HG03558 (cell line): Measurements from ENCODE around the gene TREML1.

Experiments
- ATAC-seq: cut with Tn5 transposase; IDR thresholded peaks from one replicate; pipeline ENCODE4 v1.9.1; 2021; ENCODE audit warnings: moderate number of reproducible peaks; ENCODE audit not compliant: unreplicated experiment; ENCODE audit errors: extremely low read depth

The TREML1 gene

GRCh38 chr6:41179163-41179562 lies 25.0 kb upstream of the TREML1 start:
- ATAC-seq = no peak

DNA sequence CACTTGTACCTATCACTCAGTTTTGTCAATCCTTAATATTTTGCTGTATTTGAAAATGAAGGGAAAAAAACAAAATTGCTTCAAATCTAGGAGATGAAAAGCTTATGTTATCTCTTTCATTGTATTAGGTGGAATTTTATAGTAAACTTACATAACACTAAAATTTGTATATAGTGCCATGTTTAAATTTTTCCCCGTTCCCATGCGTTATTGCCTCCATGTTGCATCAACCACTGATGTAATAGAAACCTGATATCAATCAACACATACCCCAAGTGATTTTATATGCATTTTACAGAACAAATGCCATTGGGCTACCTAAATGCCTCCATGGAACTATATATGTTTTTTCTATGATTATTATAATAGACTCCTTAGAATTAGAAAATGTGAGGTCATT lies 23.5 kb upstream of the TREML1 start:
- ATAC-seq = no peak

DNA sequence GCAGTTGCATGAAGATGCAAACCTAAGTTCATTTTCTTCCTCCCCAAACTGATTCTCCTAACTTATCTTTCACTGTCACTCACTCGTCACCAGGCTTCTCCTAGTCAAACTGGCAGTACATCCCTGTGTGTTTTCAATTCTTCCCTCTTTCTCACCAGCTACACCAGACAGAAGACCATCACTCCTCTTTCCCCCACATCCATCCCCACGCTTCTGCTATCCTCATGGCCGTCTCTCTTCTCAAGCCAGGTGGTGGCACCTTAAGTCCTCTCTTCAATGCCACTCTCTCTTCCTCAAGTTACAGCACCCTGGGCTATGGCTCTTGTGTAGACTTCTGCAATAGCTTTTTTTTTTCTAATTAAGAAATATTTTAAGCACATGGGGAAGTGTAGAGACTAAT lies 23.1 kb upstream of the TREML1 start:
- no peak for ATAC-seq

GRCh38 chr6:41176189-41176588 lies 22.0 kb upstream of the TREML1 start:
- no peak for ATAC-seq

DNA sequence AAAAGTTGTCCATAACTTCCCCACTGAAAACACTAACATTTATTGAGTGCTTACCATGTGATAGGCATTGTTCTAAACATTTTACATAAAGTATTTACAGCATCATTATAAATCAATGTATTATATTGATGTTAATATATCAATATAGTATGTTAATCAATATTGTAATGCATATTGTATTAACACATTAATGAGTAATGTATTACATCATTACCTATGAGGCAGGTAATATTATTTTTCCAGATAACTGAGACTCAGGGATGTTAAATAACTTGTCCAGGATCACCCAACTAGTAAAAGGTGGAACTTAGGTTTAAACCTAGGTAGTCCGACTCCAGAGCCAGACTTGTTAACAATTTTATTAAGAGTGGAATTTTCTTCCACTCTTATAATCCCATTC lies 20.9 kb upstream of the TREML1 start:
- ATAC-seq = no peak

DNA sequence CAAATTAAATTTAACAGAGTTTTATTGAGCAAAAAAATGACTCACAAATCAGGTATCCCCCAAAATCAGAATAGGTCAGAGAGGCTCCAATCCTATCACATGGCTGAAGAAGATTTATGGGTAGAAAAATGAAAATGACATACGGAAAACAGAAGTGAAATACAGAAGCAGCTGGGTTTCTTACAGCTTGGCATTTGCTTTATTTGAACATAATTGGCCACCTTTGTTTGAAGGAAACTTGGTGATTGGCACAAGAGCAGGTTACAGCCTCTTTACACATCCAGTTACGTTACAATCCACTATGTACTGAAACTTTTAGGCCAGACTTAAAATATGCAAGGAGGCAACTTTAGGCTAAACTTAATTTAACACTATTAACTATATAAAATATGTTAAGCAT lies 20.5 kb upstream of the TREML1 start:
- ATAC-seq = no peak

GRCh38 chr6:41171908-41172307 lies 17.8 kb upstream of the TREML1 start:
- no peak for ATAC-seq

DNA sequence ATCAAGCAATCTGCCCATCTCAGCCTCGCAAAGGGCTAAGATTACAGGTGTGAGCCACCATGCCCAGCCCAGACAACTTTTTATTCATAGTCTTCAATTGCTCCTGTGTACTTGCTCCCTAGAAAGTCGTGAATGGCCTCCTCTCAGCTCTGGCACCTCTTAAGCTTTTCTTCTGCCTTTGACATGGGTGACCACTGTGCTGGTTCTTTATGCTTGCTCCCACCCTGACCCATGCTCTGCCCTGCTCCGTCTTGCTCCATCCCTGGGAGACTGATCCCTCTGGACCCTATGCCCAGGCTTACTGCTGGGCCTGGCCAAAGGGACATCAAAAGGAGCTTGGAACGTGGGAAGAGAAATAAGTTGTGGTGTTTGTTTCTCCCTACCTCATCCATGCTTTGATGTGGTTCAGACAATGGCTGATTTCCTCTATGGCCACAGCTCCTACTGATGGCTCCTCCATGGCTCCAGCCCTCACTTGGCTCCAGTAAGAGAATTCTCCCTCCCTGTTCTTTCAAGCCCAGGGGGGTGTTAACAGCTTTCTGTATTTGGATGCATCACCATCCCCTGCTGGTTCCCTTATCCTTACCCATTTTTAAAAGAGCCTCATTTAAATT lies 16.5 kb upstream of the TREML1 start:
- ATAC-seq = no peak

DNA sequence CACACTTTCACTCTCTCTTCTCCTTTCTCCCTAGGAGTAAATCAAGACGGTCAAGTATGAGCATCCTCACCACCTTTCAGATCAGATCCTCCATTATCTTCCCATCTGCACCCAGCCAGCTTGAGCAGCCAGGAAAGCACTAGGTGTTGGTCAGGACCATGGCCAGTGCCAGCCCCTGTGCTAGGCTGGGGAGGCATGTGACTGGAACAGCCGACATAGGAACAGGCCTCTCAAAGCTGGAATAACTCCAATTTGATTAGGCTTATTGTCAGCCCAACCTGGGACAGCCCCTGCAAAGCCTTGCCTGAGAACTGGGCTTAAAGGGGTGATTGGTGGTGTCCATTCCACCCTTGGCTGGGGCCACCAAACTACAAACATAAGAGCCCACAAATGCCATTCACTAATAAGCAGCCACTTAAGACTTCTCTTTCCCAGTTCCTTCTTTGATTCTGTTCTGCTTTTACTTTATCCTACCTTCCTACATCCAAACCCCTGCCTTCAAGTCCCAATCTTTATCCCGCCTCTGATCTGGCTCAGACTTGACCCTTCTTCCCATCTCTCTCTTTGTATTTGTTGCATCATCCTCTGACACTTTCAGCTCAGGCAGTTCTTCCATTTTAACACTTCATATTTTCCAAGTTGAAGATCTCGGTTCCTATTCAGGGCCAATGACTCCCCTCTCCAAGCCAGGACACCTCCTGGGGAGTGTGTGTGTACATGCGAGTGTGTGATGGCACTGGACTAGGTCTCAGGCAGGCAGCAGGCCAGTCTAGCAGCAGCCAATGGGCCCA lies 13.2 kb upstream of the TREML1 start:
- no peak for ATAC-seq

DNA sequence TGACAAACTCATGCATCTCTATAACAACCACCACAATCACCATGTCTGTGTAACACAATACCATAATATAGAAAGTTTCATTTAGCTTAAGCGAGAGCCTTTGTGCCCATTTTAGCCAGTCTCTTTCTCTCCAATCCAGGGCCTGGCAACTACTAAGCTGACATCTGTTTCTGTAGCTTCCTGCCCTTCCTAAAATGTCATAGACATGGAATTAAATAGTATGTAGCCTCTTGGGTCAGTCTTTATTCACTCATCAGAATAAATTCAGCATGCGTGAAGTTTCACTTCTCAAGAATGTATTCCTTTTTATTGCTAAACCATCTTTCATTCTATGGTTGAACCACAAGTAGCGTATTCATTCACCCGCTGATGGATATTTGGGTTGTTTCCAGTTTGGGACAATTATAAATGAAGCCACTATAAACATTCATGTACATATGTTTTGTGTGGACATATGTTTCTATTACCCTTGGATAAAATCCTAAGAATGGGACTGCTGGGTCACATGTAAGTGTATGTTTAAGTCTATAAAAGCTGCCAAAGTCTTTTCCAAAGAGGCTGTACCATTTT lies 10.5 kb upstream of the TREML1 start:
- ATAC-seq = no peak

DNA sequence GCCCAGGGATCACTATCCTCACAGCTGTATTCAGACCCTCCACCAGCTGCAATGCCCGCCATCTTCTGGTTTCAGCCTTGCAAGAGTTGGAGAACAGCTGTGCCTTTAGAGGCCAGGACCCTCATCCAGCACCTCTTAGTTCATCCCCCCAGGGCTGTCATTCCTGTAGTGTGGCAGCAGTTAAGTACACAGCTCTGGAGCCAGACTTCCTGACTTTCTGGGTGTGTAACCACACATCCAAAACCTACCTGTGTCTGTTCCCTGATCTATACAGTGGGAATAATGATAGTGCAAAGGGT lies 9.2 kb upstream of the TREML1 start:
- ATAC-seq = no peak

GRCh38 chr6:41162687-41163418 lies 8.7 kb upstream of the TREML1 start, which contains the start of gene TREM2:
TSS of gene TREM2 (minus strand) at chr6:41163116. CDS start at chr6:41163082, 34 bp downstream.
- ATAC-seq = no peak

- no peak for ATAC-seq
Observed at GRCh38 chr6:41161851-41162552, 7.9 kb upstream of the TREML1 start.

GRCh38 chr6:41161380-41161779 lies 7.2 kb upstream of the TREML1 start:
- ATAC-seq = no peak

GRCh38 chr6:41160933-41161332 lies 6.8 kb upstream of the TREML1 start:
- no peak for ATAC-seq

GRCh38 chr6:41159415-41160082 lies 5.4 kb upstream of the TREML1 start:
- ATAC-seq = no peak

- ATAC-seq = no peak
Observed at GRCh38 chr6:41157323-41157722, 3.2 kb upstream of the TREML1 start.

DNA sequence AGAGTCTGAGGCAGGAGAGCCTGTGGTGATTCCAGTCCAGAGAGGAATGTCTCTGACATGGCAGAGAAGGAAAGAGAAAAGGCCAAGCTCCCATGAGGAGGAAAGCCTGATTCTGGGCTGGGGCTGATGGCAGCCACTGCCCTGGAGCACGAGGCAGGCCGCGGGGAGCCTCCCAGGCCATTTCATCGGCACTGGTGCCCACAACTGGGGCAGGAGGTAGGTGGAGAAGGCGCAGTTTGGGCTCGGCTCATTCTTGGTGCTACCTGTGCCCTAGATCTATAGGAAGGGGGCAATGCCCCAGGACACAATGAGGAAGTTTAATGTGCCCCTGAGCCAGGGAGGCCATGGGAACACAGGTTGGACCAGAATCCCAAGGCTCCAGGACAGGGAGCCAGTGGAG lies 2.6 kb upstream of the TREML1 start:
- no peak for ATAC-seq

GRCh38 chr6:41156001-41156400 lies 1.9 kb upstream of the TREML1 start:
- ATAC-seq = no peak
